ENCODE measurements around the gene MS4A7.

DNA sequence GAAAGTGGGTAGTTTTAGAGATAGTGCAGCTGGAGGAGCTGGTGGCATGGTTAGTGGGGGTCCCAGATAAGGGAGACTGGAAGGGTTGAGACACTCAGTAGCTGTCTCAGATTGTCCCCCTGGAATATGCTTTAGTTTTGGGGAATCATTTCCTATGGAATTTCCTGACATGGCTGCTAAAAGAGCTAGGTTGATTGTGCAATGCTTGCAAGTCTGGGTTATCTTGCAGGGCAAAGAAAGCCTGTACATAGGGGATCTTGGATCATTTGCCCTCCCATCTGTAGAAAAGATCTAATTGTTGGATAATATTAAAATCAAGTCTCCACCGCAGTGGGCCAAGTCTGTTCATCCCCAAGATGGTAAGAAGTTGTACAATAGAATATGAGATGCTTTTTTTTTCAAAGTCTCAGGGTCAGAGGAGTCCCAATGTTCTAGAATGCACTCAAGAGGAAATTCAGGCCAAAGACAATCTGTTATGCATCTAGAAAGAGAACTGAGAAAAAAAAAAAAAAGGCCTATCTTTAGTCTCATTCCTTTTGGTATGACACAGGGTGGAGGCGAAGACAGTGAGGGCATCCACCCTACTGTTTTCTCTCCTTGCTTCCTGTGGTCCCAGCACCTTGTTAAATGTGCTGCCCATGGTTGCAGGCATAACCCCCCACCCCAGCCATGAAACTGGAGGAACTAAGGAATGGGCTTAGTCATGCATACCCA is 31.1 kb upstream of the MS4A7 start:
- TF ChIP-seq, protein P1, sequence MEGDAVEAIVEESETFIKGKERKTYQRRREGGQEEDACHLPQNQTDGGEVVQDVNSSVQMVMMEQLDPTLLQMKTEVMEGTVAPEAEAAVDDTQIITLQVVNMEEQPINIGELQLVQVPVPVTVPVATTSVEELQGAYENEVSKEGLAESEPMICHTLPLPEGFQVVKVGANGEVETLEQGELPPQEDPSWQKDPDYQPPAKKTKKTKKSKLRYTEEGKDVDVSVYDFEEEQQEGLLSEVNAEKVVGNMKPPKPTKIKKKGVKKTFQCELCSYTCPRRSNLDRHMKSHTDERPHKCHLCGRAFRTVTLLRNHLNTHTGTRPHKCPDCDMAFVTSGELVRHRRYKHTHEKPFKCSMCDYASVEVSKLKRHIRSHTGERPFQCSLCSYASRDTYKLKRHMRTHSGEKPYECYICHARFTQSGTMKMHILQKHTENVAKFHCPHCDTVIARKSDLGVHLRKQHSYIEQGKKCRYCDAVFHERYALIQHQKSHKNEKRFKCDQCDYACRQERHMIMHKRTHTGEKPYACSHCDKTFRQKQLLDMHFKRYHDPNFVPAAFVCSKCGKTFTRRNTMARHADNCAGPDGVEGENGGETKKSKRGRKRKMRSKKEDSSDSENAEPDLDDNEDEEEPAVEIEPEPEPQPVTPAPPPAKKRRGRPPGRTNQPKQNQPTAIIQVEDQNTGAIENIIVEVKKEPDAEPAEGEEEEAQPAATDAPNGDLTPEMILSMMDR (IDR thresholded peaks at IDR 0.05), result no peak
- TF ChIP-seq POLR2A (IDR thresholded peaks at IDR 0.05), result no peak
- TF ChIP-seq POLR2AphosphoS5 (IDR thresholded peaks at IDR 0.05), result no peak

All from sigmoid colon (tissue), 4 donors.